Measurements from ENCODE around the gene EIF4B.

DNA sequence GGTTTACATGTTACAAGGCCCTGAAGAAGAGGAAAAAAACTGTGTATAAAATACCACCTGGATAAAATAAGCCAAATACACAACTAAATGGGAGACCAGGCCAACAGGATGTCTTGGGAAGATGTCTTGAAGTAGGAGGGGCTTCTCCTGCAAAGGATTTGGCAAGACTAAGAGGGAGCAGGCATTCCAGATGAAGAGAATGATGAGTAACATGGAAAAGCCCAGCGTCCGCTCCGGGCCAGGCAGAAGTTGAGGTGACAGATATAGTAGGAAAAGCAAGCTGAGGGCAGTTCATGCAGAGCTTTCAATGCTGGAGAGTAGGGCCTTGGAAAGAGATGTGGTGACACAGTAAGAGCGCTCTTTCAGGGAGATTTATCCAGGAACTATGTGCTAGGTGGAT, 16.1 kb upstream of the EIF4B start:
- TF ChIP-seq, protein P1, sequence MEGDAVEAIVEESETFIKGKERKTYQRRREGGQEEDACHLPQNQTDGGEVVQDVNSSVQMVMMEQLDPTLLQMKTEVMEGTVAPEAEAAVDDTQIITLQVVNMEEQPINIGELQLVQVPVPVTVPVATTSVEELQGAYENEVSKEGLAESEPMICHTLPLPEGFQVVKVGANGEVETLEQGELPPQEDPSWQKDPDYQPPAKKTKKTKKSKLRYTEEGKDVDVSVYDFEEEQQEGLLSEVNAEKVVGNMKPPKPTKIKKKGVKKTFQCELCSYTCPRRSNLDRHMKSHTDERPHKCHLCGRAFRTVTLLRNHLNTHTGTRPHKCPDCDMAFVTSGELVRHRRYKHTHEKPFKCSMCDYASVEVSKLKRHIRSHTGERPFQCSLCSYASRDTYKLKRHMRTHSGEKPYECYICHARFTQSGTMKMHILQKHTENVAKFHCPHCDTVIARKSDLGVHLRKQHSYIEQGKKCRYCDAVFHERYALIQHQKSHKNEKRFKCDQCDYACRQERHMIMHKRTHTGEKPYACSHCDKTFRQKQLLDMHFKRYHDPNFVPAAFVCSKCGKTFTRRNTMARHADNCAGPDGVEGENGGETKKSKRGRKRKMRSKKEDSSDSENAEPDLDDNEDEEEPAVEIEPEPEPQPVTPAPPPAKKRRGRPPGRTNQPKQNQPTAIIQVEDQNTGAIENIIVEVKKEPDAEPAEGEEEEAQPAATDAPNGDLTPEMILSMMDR (IDR thresholded peaks at IDR 0.05; ENCODE audit: borderline replicate concordance, extremely low read depth, low read length, poor library complexity, severe bottlenecking): no peak
- no peak for TF ChIP-seq EZH2 (IDR thresholded peaks at IDR 0.05; ENCODE audit: borderline replicate concordance, low read depth, low read length, severe bottlenecking)
